Right lobe of liver (tissue), 6 donors: Measurements from ENCODE around the gene GJB4. TPM values are rescaled to one million over a fixed set of nuclear protein-coding genes. Genes with fewer than 3 reads are reported as not detected.

Source experiments
- ATAC-seq, 4 donors: fragments of 200-7000 bp; cut with Tn5 transposase; one replicate each; pipeline ENCODE4 v1.9.1; 2020; ENCODE audit warnings: mild to moderate bottlenecking in 4 of 4, moderate library complexity in 4 of 4
- DNase-seq, 3 donors: peaks; one replicate each; pipeline ENCODE4 v3.0.0-alpha.2; 2020
- H3K27ac ChIP-seq, 3 donors: fragments of 200-600 bp; one replicate each; pipeline ENCODE4 v1.8.0; 2022
- H3K27me3 ChIP-seq, 2 donors: fragments of 200-600 bp; one replicate each; pipeline ENCODE4 v1.8.0; 2022
- H3K36me3 ChIP-seq, 4 donors: fragments of 200-600 bp; sonication (generic) in 1 of 4; one replicate each; pipeline versions ENCODE4 v1.5.1 to v1.8.0; 2017 to 2022; ENCODE audit warnings: control low read depth in 1 of 4
- H3K4me1 ChIP-seq, 4 donors: fragments of 200-600 bp; sonication (generic) in 1 of 4; one replicate each; pipeline versions ENCODE4 v1.5.1 to v1.8.0; 2017 to 2022; ENCODE audit warnings: control low read depth in 1 of 4
- H3K4me3 ChIP-seq, 3 donors: fragments of 200-600 bp; one replicate each; pipeline ENCODE4 v1.8.0; 2022
- H3K9me3 ChIP-seq, 4 donors: fragments of 200-600 bp; sonication (generic) in 1 of 4; one replicate each; pipeline versions ENCODE4 v1.5.1 to v1.8.0; 2017 to 2022; ENCODE audit warnings: control low read depth in 1 of 4
- CTCF ChIP-seq, 4 donors: fragments of 200-600 bp in 3 of 4; fragments of 450-650 bp in 1 of 4; IDR thresholded peaks; one replicate each; pipeline versions ENCODE4 v1.5.1 to v1.8.0; 2016 to 2022; ENCODE audit warnings: antibody characterized with exemption in 4 of 4, mild to moderate bottlenecking in 2 of 4
- POLR2A ChIP-seq: fragments of 450-650 bp; IDR thresholded peaks from one replicate; pipeline ENCODE4 v1.6.1; 2017; ENCODE audit warnings: antibody characterized with exemption, mild to moderate bottlenecking
- WGBS: methylation state at CpG from one replicate; pipeline ENCODE4 v1.1.6; 2018; ENCODE audit warnings: low coverage, low lambda C conversion rate; ENCODE audit not compliant: insufficient coverage; ENCODE audit errors: missing lambda C conversion rate; 5-methylcytosine and 5-hydroxymethylcytosine counted together
- intact Hi-C, 2 donors: fragments of 100-400 bp; cut with DNase I; formaldehyde crosslinking; loops; one replicate each; pipeline versions ENCODE4 v1.11.2 to v1.14.1; 2022
- total RNA-seq, 6 experiments: library from RNA; depleted of rRNA in 2 of 6; stranded (reverse); fragments of >200 nt in 2 of 6; fragmentation: NEBNext Ultra II Directional in 3 of 6; extraction: Animal tissue kit (Norgen Biotek cat#: 25700) in 3 of 6; gene quantifications; one replicate each; pipeline versions ENCODE4 v1.1.0 to v1.2.4, GENCODE V29; 2016 to 2023
- donor health status: DM: no; HTN: yes; CAD: no.
- donor health status: DM: no; HTN: no; CAD: no.
- donor health status: DM: no; HTN: no; CAD: no.
- donor health status: DM: no; HTN: yes; CAD: no.
- donor health status: DM: no; HTN: yes; CAD: no.

GJB4 gene
- total RNA-seq, 6 experiments from 2014 or later: not detected

GRCh38 chr1:34777519-34778321 is 18.2 kb downstream of the GJB4 start:
- WGBS: 50% methylated on average over 10 of the region's 10 CpGs
- Histone ChIP-seq H3K4me3 (no peak overlapping the region), H3K27me3 (no peaks in the 10 kb centered on the region)

DNA sequence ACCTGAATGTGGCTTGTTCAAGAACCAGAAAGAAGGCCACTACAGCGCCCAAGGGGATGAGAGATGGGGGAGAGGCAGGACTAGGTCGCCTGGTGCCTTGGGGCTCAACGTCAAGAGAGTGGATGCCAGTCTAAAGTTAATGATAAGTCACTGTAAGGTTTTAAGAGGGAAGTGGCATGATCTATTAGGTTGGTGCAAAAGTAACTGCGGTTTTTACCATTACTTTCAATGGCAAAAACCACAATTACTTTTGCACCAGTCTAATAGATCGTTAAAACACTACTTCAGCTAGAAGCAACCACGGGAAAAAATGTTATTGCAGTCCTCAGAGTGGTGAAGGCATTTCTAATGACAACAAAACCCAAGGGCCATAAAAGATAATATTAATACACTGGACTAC is 18.8 kb downstream of the GJB4 start:
- H3K36me3 ChIP-seq: no peaks in the 10 kb centered on the region
- no peaks in the 10 kb centered on the region for H3K9me3 ChIP-seq
- H3K27ac ChIP-seq: no peak overlapping the region
- ATAC-seq: no peak
- TF ChIP-seq CTCF (IDR thresholded peaks at IDR 0.05): no peak
- no peak for TF ChIP-seq POLR2A
- 71% methylated on average over 6 of the region's 6 CpGs for WGBS
- H3K4me1 ChIP-seq: peaks cover 0 to 17% (median 4%) of the 10 kb centered on the region in 4 donors
- no peaks in the 10 kb centered on the region for H3K27me3 ChIP-seq
- DNase-seq: no peak
- intact Hi-C loops: no loop called here
- H3K4me3 ChIP-seq: no peak overlapping the region

More at GRCh38 chr1:34777519-34778321, 18.2 kb downstream of the GJB4 start:
- Histone ChIP-seq H3K36me3 (no peaks in the 10 kb centered on the region), H3K9me3 (no peaks in the 10 kb centered on the region), H3K4me1 (peaks cover 0 to 17% (median 4%) of the 10 kb centered on the region in 4 donors), H3K27ac (no peak overlapping the region)
- ATAC-seq: no peak
- TF ChIP-seq CTCF (IDR thresholded peaks at IDR 0.05) (no peak), POLR2A (no peak)
- intact Hi-C loops: no loop called here
- DNase-seq: no peak

GRCh38 chr1:34779005-34779404 is 19.5 kb downstream of the GJB4 start:
- H3K27me3 ChIP-seq: no peaks in the 10 kb centered on the region
- no peak overlapping the region for H3K4me3 ChIP-seq
- H3K36me3 ChIP-seq: no peaks in the 10 kb centered on the region
- 76% methylated on average over 5 of the region's 5 CpGs for WGBS
- TF ChIP-seq CTCF (IDR thresholded peaks at IDR 0.05) (no peak), POLR2A (no peak)
- no peak overlapping the region for H3K27ac ChIP-seq
- ATAC-seq (no peak), DNase-seq (no peak)
- peaks cover 0 to 17% (median 4%) of the 10 kb centered on the region in 4 donors for H3K4me1 ChIP-seq
- intact Hi-C loops: no loop called here
- no peaks in the 10 kb centered on the region for H3K9me3 ChIP-seq

GRCh38 chr1:34779526-34779925 is 20.0 kb downstream of the GJB4 start:
- Histone ChIP-seq H3K27me3 (no peaks in the 10 kb centered on the region), H3K9me3 (no peaks in the 10 kb centered on the region)
- intact Hi-C loops: no loop called here

More at GRCh38 chr1:34779526-34779925, 20.0 kb downstream of the GJB4 start:
- Histone ChIP-seq H3K4me1 (peaks cover 0 to 17% (median 4%) of the 10 kb centered on the region in 4 donors), H3K36me3 (no peaks in the 10 kb centered on the region), H3K4me3 (no peak overlapping the region), H3K27ac (no peak overlapping the region)
- TF ChIP-seq POLR2A: no peak
- TF ChIP-seq CTCF (IDR thresholded peaks at IDR 0.05): no peak
- WGBS: 67% methylated on average over 5 of the region's 5 CpGs
- ATAC-seq (no peak), DNase-seq (no peak)
